ENCODE measurements around the gene C8A. TPM values are rescaled to one million over a fixed set of nuclear protein-coding genes. Genes with fewer than 3 reads are reported as not detected.

Gene C8A
- polyA plus RNA-seq, 3 donors = not detected

GRCh38 chr1:56859287-56859686 lies 4.7 kb downstream of the C8A start:
- no peak for DNase-seq
- Mint-ChIP-seq H3K9me3 (peaks cover 0 to 3% (median 0%) of the 10 kb centered on the region in 7 donors), H3K36me3 (no peaks in the 10 kb centered on the region), H3K27me3 (ENCODE audit: low read depth in 3 of 3) (peaks cover 0 to 4% (median 2%) of the 10 kb centered on the region in 3 donors), H3K27ac (no peak overlapping the region), H3K4me3 (no peak overlapping the region), H3K4me1 (no peaks in the 10 kb centered on the region)
- H3K9ac ChIP-seq (ENCODE audit: insufficient read depth, low read length, poor library complexity, severe bottlenecking) = no peak overlapping the region
- H4K20me1 ChIP-seq (ENCODE audit: insufficient read depth, low read length) = no peaks in the 10 kb centered on the region
- H3K4me2 ChIP-seq (replicated peaks; ENCODE audit: extremely low read depth, low read length, poor library complexity, severe bottlenecking) = no peak overlapping the region
- H3K9me3 ChIP-seq (replicated peaks in 1 of 2; ENCODE audit: control insufficient read depth in 1 of 2, insufficient read depth in 1 of 2, low read length in 2 of 2) = no peaks in the 10 kb centered on the region
- intact Hi-C loops (cut with micrococcal nuclease) = no loop called here
- no peaks in the 10 kb centered on the region for H3K4me1 ChIP-seq (ENCODE audit: control insufficient read depth in 1 of 2, insufficient read depth in 2 of 2, low read length in 2 of 2)
- no peaks in the 10 kb centered on the region for H3K79me2 ChIP-seq (ENCODE audit: insufficient read depth, low read length)
- no peaks in the 10 kb centered on the region for H3K36me3 ChIP-seq (replicated peaks in 1 of 2; ENCODE audit: control insufficient read depth in 1 of 2, insufficient read depth in 2 of 2, low read length in 2 of 2)
- peaks cover 0 to 2% of the 10 kb centered on the region in 2 donors for H3K27me3 ChIP-seq (ENCODE audit: control insufficient read depth in 2 of 2, insufficient read depth in 2 of 2, low read length in 2 of 2)
- no peak for TF ChIP-seq CTCF (IDR thresholded peaks at IDR 0.05)
- H3K27ac ChIP-seq (ENCODE audit: low read depth in 1 of 2, low read length in 2 of 2) = no peak overlapping the region
- no peak overlapping the region for H2AFZ ChIP-seq (ENCODE audit: insufficient read depth, low read depth, low read length, poor library complexity, severe bottlenecking)
- no peak overlapping the region for H3K4me3 ChIP-seq (replicated peaks in 1 of 3; ENCODE audit: low read depth in 2 of 3, low read length in 3 of 3)

GRCh38 chr1:56863265-56863992 lies 8.8 kb downstream of the C8A start:
- Mint-ChIP-seq H3K4me1 (no peaks in the 10 kb centered on the region), H3K36me3 (no peaks in the 10 kb centered on the region), H3K27ac (no peak overlapping the region), H3K9me3 (peaks cover 0 to 3% (median 0%) of the 10 kb centered on the region in 7 donors), H3K4me3 (no peak overlapping the region), H3K27me3 (ENCODE audit: low read depth in 3 of 3) (peaks cover 0 to 4% (median 2%) of the 10 kb centered on the region in 3 donors)
- Histone ChIP-seq H3K36me3 (replicated peaks in 1 of 2; ENCODE audit: control insufficient read depth in 1 of 2, insufficient read depth in 2 of 2, low read length in 2 of 2) (no peaks in the 10 kb centered on the region), H3K9ac (ENCODE audit: insufficient read depth, low read length, poor library complexity, severe bottlenecking) (no peak overlapping the region), H3K4me3 (replicated peaks in 1 of 3; ENCODE audit: low read depth in 2 of 3, low read length in 3 of 3) (no peak overlapping the region), H3K27ac (ENCODE audit: low read depth in 1 of 2, low read length in 2 of 2) (no peak overlapping the region), H3K4me2 (replicated peaks; ENCODE audit: extremely low read depth, low read length, poor library complexity, severe bottlenecking) (no peak overlapping the region), H3K4me1 (ENCODE audit: control insufficient read depth in 1 of 2, insufficient read depth in 2 of 2, low read length in 2 of 2) (no peaks in the 10 kb centered on the region), H3K27me3 (ENCODE audit: control insufficient read depth in 2 of 2, insufficient read depth in 2 of 2, low read length in 2 of 2) (no peaks in the 10 kb centered on the region), H2AFZ (ENCODE audit: insufficient read depth, low read depth, low read length, poor library complexity, severe bottlenecking) (no peak overlapping the region), H4K20me1 (ENCODE audit: insufficient read depth, low read length) (no peaks in the 10 kb centered on the region), H3K79me2 (ENCODE audit: insufficient read depth, low read length) (no peaks in the 10 kb centered on the region), H3K9me3 (replicated peaks in 1 of 2; ENCODE audit: control insufficient read depth in 1 of 2, insufficient read depth in 1 of 2, low read length in 2 of 2) (no peaks in the 10 kb centered on the region)
- TF ChIP-seq CTCF (IDR thresholded peaks at IDR 0.05) = no peak
- no peak for DNase-seq
- intact Hi-C loops (cut with micrococcal nuclease) = no loop called here
- WGBS (ENCODE audit: insufficient coverage) = no CpG with 5 or more reads among the region's 3 CpGs
